Fibroblast of pulmonary artery (primary cell): ENCODE measurements around the gene HFM1.
A peak's percentile ranks its signal among the peaks of the same experiment; 100 is the strongest.
"Not testable (repeated sequence)": the region's sequence is repeated elsewhere in the genome, so short reads cannot be mapped to it uniquely, and the experiment has no call there.

ENCODE experiments used
- DNase-seq: peaks from one replicate; pipeline ENCODE4 v3.0.0-alpha.2; 2010; ENCODE audit warnings: low read depth
- H3K4me3 ChIP-seq: replicated peaks from 2 replicates; pipeline ENCODE4 v1.5.1; 2011; ENCODE audit warnings: low read depth, mild to moderate bottlenecking, control low read depth, low read length, moderate library complexity
- CTCF ChIP-seq: IDR thresholded peaks from 2 replicates; pipeline ENCODE4 v1.5.1; 2011; ENCODE audit warnings: mild to moderate bottlenecking, control low read depth, low read length, inconsistent platforms; ENCODE audit errors: missing control alignments

HFM1 gene

GRCh38 chr1:91397605-91398004 lies 7.0 kb downstream of the HFM1 start:
- no peak for TF ChIP-seq CTCF

GRCh38 chr1:91393042-91393441 lies 11.6 kb downstream of the HFM1 start:
- TF ChIP-seq CTCF, result no peak
- DNase-seq, result no peak
- H3K4me3 ChIP-seq, result no peak overlapping the region

More at GRCh38 chr1:91397605-91398004, 7.0 kb downstream of the HFM1 start:
- DNase-seq, result no peak
- H3K4me3 ChIP-seq, result no peak overlapping the region

- no peak overlapping the region for H3K4me3 ChIP-seq
- no peak for DNase-seq
- no peak for TF ChIP-seq CTCF
These were observed 18.5 kb downstream of the HFM1 start for GRCh38 chr1:91386109-91386508.

- peak; percentile 5 for DNase-seq
- no peak for TF ChIP-seq CTCF
- H3K4me3 ChIP-seq, result no peak overlapping the region
These were observed 21.2 kb downstream of the HFM1 start for GRCh38 chr1:91383456-91383855.

- no peak for DNase-seq
- no peak overlapping the region for H3K4me3 ChIP-seq
- TF ChIP-seq CTCF, result no peak
These were observed 22.8 kb downstream of the HFM1 start for GRCh38 chr1:91381844-91382243.

- TF ChIP-seq CTCF, result no peak
- no peak overlapping the region for H3K4me3 ChIP-seq
- no peak for DNase-seq
These were observed 30.6 kb downstream of the HFM1 start for GRCh38 chr1:91374086-91374485.

- DNase-seq, H3K4me3 ChIP-seq: not testable (repeated sequence)
These were observed 32.4 kb downstream of the HFM1 start for GRCh38 chr1:91372230-91372629.

- no peak overlapping the region for H3K4me3 ChIP-seq
- no peak for TF ChIP-seq CTCF
- no peak for DNase-seq
These were observed 55.1 kb downstream of the HFM1 start for GRCh38 chr1:91349524-91349923.
